ENCODE data around the gene CPT2. TPM values are rescaled to one million over a fixed set of nuclear protein-coding genes. Genes with fewer than 3 reads are reported as not detected.

CPT2 gene
- total RNA-seq, 6 experiments from 2014 or later = 12.0 to 14.4 (median 12.7) TPM

- H3K4me3 Mint-ChIP-seq = no peak overlapping the region
- H3K27ac Mint-ChIP-seq = no peak overlapping the region
- DNase-seq = no peak
- no peaks in the 10 kb centered on the region for H3K9me3 Mint-ChIP-seq
- H3K36me3 Mint-ChIP-seq (ENCODE audit: low read depth) = 0 out of 2 replicates have a peak, but pooled peaks cover 11% of the 10 kb centered on the region
- peaks cover 27% of the 10 kb centered on the region for H3K4me1 Mint-ChIP-seq (ENCODE audit: low read depth)
- TF ChIP-seq CTCF (IDR thresholded peaks at IDR 0.05) = no peak
- peaks cover 1% of the 10 kb centered on the region; the same call in 1 of the 2 replicates for H3K27me3 Mint-ChIP-seq (ENCODE audit: insufficient read depth)
Measured at GRCh38 chr1:53218201-53218600, 21.6 kb downstream of the CPT2 start.

- peaks cover 4% of the 10 kb centered on the region; the same call in 1 of the 2 replicates for H3K27me3 Mint-ChIP-seq (ENCODE audit: insufficient read depth)
- H3K27ac Mint-ChIP-seq = peak overlapping the region; percentile 97
- H3K9me3 Mint-ChIP-seq = no peaks in the 10 kb centered on the region
- peak overlapping the region; percentile 95 for H3K4me3 Mint-ChIP-seq
- TF ChIP-seq CTCF (IDR thresholded peaks at IDR 0.05) = no peak
- no peak for DNase-seq
- 0 out of 2 replicates have a peak, but pooled peaks cover 11% of the 10 kb centered on the region for H3K36me3 Mint-ChIP-seq (ENCODE audit: low read depth)
- H3K4me1 Mint-ChIP-seq (ENCODE audit: low read depth) = peaks cover 27% of the 10 kb centered on the region
Measured at GRCh38 chr1:53219711-53220110, 23.1 kb downstream of the CPT2 start.

- no peak for TF ChIP-seq CTCF (IDR thresholded peaks at IDR 0.05)
- Mint-ChIP-seq H3K27ac (peak within 1 kb of the TSS; percentile 97), H3K4me3 (peak within 1 kb of the TSS; percentile 95), H3K27me3 (ENCODE audit: insufficient read depth) (peaks cover 4% of the 10 kb centered on the region; the same call in 1 of the 2 replicates), H3K36me3 (ENCODE audit: low read depth) (0 out of 2 replicates have a peak, but pooled peaks cover 11% of the 10 kb centered on the region), H3K4me1 (ENCODE audit: low read depth) (peaks cover 27% of the 10 kb centered on the region), H3K9me3 (no peaks in the 10 kb centered on the region)
- peak; percentile 87 for DNase-seq
Measured at GRCh38 chr1:53220171-53220961, 23.7 kb downstream of the CPT2 start, which contains the start of gene CZIB. CZIB (minus strand) TSS chr1:53220634; CDS start chr1:53220575, 59 bp downstream.

GRCh38 chr1:53220962-53221286 is 24.3 kb downstream of the CPT2 start:
- Mint-ChIP-seq H3K4me1 (ENCODE audit: low read depth) (peaks cover 27% of the 10 kb centered on the region), H3K36me3 (ENCODE audit: low read depth) (0 out of 2 replicates have a peak, but pooled peaks cover 11% of the 10 kb centered on the region), H3K27ac (peak overlapping the region; percentile 97), H3K4me3 (peak overlapping the region; percentile 95), H3K27me3 (ENCODE audit: insufficient read depth) (peaks cover 3% of the 10 kb centered on the region; the same call in 1 of the 2 replicates), H3K9me3 (no peaks in the 10 kb centered on the region)
- no peak for DNase-seq
- no peak for TF ChIP-seq CTCF (IDR thresholded peaks at IDR 0.05)

- Mint-ChIP-seq H3K36me3 (ENCODE audit: low read depth) (peaks cover 20% of the 10 kb centered on the region), H3K9me3 (no peaks in the 10 kb centered on the region), H3K27ac (peak overlapping the region; percentile 90), H3K4me3 (peak overlapping the region; percentile 99), H3K27me3 (ENCODE audit: insufficient read depth) (peaks cover 6% of the 10 kb centered on the region), H3K4me1 (ENCODE audit: low read depth) (peaks cover 30% of the 10 kb centered on the region)
- no peak for DNase-seq
- no peak for TF ChIP-seq CTCF (IDR thresholded peaks at IDR 0.05)
Measured at GRCh38 chr1:53237638-53238037, 41.0 kb downstream of the CPT2 start.
